HG02763 (cell line): Measurements from ENCODE around the gene LBX1.
"Not testable (repeated sequence)": the region's sequence is repeated elsewhere in the genome, so short reads cannot be mapped to it uniquely, and the experiment has no call there.

ENCODE experiments used
- ATAC-seq: cut with Tn5 transposase; IDR thresholded peaks from one replicate; pipeline ENCODE4 v1.9.1; 2021; ENCODE audit warnings: mild to moderate bottlenecking, moderate library complexity; ENCODE audit not compliant: unreplicated experiment

Gene LBX1

DNA sequence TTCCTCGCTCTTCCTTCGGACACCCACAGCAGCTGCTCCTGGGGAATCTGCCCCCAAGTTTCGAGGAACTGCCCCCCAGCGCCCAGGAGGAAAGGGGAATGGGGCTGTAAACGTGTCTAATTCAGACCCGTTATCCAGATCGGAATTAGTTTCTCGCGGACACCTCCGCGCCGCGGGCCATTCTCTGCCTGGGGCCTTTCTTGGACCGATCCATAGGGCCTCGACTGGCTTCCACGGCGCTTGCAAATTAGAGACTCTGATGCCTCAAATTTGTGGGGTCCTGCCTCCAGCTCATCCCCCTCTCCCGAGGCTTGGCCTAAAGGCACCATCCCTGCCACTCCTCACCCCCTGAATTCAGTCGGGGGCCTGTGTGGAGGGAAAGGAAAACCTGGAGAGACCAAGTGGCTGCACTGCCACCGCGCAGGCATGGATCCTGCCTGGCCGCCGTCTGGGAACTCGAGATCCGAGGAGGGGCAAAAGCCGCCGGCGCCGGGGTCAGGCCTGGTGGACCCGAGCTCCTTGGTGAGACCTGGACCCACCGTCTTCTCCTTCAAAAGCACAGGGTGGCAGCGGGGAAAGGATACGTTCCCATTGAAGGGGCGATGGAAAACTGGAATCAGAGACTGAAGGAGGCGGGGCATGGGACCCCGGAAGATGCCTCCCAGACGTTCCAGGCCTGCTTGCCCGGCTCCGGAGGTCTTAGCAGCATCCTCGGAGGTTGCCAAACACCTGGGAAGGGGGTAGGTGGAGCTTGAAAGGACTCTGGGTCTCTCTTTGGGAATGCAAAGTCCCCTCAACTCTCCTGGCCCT is 13.7 kb downstream of the LBX1 start:
- no peak for ATAC-seq

DNA sequence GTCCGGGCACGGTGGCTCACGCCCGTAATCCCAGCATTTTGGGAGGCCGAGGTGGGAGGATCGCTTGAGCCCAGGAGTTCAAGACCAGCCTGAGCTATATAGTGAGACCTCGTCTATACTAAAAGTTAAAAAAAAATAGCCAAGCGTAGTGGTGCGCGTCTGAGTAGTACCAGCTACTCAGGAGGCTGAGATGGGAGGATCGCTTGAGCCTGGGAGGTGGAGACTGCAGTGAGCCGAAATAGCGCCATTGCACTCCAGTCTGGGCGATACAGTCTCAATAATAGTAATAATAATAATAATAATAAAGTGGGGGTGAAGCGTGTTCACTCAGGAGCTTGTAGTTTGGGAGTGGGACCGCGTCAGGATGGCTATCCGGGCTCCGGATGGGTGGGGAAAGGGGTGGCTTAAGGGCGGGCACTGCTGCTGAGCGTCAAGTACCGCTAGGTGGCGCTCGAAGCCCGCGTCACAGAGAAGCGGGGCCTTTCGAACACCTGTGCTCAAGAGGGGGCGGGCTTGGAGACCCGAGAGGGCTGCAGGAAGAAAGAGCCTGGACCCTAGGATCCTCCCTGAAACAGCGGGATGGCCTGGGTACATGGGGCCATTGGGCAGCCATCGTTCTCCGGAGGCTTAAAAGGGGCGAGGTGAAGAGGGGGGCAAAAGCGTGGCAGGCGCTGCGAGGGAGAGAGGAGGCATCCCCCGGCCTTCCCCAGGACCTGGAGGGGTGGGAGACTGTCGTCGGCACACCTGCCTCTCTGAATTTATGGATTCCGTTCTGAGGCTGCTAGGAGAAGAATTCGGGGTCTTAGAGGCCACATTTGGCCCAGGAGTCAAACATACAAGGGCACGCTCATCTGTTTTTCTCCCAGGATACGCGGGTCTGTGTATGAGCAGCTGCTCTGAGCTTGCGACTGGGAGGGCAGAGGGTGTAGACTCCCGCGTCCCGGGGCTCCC is 14.5 kb downstream of the LBX1 start:
- ATAC-seq = no peak

DNA sequence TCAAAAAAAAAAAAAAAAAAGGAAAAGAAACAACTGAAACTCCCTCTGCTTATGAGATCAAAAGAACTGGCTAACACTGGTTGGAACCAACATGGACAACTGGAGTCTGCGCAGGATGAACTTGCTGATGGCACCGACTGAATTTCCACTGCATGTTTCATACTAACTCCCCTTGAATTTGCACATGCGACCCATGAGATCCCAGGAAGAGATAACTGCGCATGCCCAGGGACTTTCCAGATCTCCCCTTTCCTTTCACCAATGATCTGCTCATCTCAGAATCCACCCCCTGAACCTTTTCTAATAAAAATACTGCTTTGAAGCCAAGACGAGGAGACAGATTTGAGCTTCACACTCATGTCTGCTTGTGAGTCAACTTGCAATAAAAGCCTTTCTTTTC is 20.7 kb downstream of the LBX1 start:
- no peak for ATAC-seq

DNA sequence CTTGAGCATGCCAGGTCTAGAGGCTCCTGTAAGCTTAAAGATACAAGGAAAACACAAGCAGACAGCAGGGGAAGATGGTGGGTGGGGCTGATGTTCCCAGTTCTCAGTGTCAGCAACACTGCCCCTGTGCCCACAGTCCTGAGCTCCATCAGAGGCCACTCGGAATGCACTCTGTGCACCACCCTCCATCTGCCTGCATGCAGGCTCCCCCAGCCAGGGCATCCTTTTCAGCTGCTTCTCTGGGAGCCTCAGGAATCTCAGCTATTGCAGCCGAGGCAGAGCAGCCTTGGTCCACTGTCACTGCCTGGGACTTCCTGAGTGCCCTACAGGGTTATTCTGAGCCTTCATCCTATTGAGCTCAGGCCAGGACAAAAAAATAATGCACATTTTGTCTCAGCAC is 22.2 kb downstream of the LBX1 start:
- no peak for ATAC-seq

DNA sequence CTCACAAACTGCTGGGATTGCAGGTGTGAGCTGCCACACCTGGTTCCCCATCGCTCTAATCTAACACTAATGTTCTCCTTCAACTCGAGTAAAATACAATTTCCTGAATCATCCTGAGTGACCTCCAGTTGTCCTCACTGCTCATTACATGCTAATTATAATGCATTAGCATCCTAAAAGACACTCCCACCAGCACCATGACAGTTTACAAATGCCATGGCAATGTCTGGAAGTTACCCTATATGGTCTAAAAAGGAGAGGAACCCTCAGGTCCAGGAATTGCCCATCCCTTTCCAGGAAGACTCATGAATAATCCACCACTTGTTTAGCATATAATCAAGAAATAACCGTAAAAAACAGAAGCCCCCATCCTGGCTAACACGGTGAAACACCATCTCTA is 26.6 kb downstream of the LBX1 start:
- not testable (repeated sequence) for ATAC-seq

DNA sequence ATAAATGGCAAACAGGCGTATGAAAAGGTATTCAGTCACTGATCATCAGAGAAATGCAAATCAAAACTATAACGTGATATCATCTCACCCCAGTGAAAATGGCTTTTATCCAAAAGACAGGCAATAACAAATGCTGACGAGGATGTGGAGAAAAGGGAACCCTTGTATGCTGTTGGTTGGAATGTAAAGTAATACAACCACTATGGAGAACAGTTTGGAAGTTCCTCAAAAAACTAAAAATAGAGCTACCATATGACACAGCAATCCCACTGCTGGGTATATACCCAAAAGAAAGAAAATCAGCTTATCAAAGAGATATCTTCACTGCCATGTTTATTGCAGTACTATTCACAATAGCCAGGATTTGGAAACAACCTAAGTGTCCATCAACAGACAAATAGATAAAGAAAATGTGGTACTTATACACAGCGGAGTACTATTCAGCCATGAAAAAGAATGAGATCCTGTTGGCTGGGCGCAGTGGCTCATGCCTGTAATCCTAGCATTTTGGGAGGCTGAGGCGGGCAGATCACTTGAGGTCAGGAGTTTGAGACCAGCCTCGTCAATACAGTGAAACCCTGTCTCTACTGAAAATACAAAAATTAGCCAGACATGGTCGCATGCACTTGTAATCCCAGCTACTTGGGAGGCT is 30.8 kb downstream of the LBX1 start:
- not testable (repeated sequence) for ATAC-seq

DNA sequence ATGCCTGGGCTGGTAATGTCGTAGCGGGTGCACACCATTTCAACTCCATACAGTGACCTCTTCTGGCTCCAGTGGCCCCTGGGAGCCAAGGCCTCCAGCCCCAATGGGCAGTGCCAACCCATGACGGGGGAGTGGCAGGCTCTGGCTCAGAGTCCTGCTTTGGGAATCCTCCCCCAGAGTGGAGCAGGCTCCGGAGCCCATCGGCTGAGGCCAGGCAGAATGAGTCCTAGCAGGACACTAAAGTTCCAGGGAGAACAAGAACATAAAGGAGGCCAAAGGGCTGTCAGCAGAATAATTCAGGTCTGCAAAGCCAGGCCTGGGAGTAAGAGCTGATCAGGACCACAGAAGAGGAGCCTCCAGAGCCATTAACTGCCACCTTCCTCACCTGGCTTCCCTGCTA is 33.3 kb downstream of the LBX1 start:
- no peak for ATAC-seq

DNA sequence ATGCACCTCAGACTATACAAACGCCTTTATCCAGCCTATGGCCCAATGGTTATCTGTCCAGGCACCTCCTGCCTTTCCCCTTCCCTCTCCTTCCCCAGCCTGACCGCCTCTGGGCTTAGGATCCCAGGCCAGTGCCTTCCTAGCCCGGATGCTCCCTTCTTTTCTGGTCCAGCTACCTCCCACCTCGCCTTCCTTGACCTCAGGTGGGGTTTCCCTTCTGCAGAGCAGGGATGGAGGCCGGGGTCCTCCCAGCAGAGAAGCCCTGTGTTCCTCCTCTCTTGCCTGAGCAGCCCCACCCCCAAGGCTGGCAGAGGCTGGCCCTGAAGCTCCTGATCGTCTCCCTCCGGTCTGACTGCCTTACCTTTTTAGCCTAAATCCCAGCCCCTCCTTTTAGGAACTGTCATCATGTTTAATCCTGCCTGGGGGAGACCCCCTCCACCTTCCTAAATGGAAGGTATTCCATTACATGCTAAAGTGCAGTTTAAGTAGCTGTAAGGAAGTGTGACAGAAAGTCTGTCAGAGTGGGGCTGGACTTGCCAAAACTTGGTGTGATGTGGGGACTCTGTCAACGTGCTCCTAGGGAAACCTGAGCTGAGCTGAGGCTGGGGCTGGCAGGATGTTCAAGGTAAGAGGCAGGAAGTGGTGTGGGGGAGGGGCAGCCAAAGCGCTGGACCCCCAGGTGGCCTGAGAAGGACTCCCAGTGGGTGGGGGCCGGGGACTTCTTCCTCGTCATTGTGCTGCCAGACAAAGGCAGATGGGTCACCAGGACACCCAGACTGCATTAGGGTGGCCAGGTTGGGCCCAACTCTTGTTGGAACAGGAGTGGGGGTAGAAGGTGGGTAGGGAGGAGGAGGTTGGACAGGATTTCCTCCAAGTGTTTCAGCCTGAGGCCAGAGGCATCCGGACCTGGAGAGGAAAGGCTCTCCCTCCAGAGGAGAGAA is 39.5 kb downstream of the LBX1 start:
- no peak for ATAC-seq

DNA sequence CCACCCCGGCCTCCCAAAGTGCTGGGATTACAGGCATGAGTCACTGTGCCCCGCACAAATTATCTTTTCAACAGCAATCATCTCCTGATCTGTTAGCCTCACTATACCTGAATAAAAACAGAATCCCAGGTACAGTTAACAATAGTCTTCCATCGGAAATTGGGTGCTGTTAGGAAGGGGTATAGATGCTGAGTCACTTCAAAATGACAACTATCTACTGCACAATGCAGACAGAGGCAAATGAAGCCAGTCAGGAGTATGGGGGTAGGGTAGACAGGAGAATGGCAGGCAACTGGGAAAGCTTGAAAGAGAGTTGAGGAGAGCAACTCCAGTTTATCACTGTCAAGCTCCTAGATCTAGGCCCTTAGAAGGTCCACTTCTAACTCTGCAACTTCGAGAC is 40.3 kb downstream of the LBX1 start:
- ATAC-seq = no peak

DNA sequence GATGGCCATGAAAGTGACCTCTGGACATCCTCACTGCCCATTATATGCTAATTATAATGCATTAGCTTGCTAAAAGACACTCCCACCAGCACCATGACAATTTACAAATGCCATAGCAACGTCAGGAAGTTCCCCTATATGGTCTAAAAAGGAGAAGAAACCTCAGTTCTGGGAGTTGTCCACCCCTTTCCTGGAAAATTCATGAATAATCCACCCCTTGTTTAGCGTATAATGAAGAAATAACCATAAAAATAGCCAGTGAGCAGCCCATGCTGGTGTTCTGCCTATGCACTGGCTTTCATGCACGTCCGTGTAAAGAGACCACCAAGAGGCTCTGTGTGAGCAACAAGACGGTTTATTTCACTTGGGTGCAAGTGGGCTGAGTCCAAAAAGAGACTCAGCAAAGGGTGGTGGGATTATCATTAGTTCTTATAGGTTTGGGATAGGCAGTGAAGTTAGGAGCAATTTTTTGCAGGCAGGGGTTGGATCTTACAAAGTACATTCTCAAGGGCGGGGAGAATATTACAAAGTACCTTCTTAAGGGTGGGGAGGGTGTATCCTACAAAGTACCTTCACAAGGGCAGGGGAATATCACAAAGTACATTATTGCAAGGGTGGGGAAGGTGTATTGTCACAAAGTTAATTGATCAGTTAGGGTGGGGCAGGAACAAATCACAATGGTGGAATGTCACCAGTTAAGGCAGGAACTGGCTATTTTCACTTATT is 45.6 kb downstream of the LBX1 start:
- ATAC-seq = no peak

DNA sequence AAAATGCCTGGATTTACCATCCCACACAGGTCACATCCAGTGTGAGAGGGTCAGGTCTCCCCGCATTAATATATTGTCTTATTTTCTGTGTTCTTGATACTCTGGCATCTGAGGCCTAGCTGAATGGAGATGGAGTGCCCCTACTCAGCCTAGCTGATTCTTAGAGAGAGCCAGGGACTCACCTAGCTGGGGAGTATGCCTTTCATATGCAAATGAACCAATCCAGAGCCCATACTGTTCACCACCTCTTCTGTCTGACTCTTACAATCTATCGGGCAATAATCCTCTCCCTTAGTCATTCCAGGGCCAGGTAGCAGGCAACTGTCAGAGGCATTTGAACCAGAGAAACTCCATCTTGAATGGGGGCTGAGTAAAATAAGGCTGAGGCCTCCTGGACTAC is 46.3 kb downstream of the LBX1 start:
- no peak for ATAC-seq
